Measurements from ENCODE around the gene DCLK1. TPM values are rescaled to one million over a fixed set of nuclear protein-coding genes. Genes with fewer than 3 reads are reported as not detected.

The DCLK1 gene
- total and polyA plus RNA-seq, 4 donors = 0.04 to 0.56 (median 0.20) TPM

GRCh38 chr13:35888981-35889380 is 242.2 kb downstream of the DCLK1 start:
- H3K36me3 ChIP-seq (ENCODE audit: control insufficient read depth in 4 of 4, insufficient read depth in 3 of 4, low read depth in 1 of 4, low read length in 3 of 4) = no peaks in the 10 kb centered on the region
- H3K4me1 ChIP-seq (ENCODE audit: control insufficient read depth in 4 of 4, insufficient read depth in 4 of 4, low read length in 3 of 4) = peaks cover 0 to 17% (median 14%) of the 10 kb centered on the region in 4 donors
- no peak overlapping the region for H3K27ac ChIP-seq (ENCODE audit: low read depth in 1 of 2, low read length in 2 of 2)
- no peak for DNase-seq (ENCODE audit: low spot score)
- TF ChIP-seq GABPA (IDR thresholded peaks at IDR 0.05 in 1 of 2, conservative IDR thresholded peaks at IDR 0.05 in 1 of 2) = no peak
- no peak for TF ChIP-seq REST (IDR thresholded peaks at IDR 0.05)
- no peak for TF ChIP-seq CTCF (IDR thresholded peaks at IDR 0.05; ENCODE audit: low read depth, low read length, missing input control)
- TF ChIP-seq HNF4G (IDR thresholded peaks at IDR 0.05) = no peak
- TF ChIP-seq JUND (IDR thresholded peaks at IDR 0.05) = no peak
- TF ChIP-seq EGR1 (IDR thresholded peaks at IDR 0.05; ENCODE audit: low read depth in 2 of 2) = no peak
- TF ChIP-seq ATF3 (IDR thresholded peaks at IDR 0.05) = no peak
- TF ChIP-seq RAD21 (IDR thresholded peaks at IDR 0.05) = no peak
- no peak for TF ChIP-seq HNF4A (conservative IDR thresholded peaks at IDR 0.05)
- no peak for TF ChIP-seq TAF1 (conservative IDR thresholded peaks at IDR 0.05)
- TF ChIP-seq SP1 (IDR thresholded peaks at IDR 0.05) = no peak
- TF ChIP-seq MAX (IDR thresholded peaks at IDR 0.05) = no peak
- no peak for TF ChIP-seq RXRA (IDR thresholded peaks at IDR 0.05)
- no peak for TF ChIP-seq YY1 (IDR thresholded peaks at IDR 0.05)
- TF ChIP-seq FOXA2 (IDR thresholded peaks at IDR 0.05) = no peak
- TF ChIP-seq FOXA1 (IDR thresholded peaks at IDR 0.05) = no peak
- no peaks in the 10 kb centered on the region for H3K27me3 ChIP-seq (ENCODE audit: control insufficient read depth in 4 of 4, insufficient read depth in 4 of 4, low read length in 3 of 4)
- H3K9ac ChIP-seq (ENCODE audit: low read depth in 1 of 2, low read length in 2 of 2) = no peak overlapping the region
- no peak overlapping the region for H3K4me3 ChIP-seq (ENCODE audit: low read depth in 1 of 3, low read length in 3 of 3)
- WGBS = 57% methylated on average over 2 of the region's 2 CpGs
- H3K9me3 ChIP-seq (ENCODE audit: control insufficient read depth in 4 of 4, low read length in 3 of 4) = no peaks in the 10 kb centered on the region

- Histone ChIP-seq H3K9ac (ENCODE audit: low read depth in 1 of 2, low read length in 2 of 2) (no peak overlapping the region), H3K9me3 (ENCODE audit: control insufficient read depth in 4 of 4, low read length in 3 of 4) (no peaks in the 10 kb centered on the region), H3K27ac (ENCODE audit: low read depth in 1 of 2, low read length in 2 of 2) (no peak overlapping the region), H3K4me1 (ENCODE audit: control insufficient read depth in 4 of 4, insufficient read depth in 4 of 4, low read length in 3 of 4) (peaks cover 0 to 14% (median 9%) of the 10 kb centered on the region in 4 donors), H3K36me3 (ENCODE audit: control insufficient read depth in 4 of 4, insufficient read depth in 3 of 4, low read depth in 1 of 4, low read length in 3 of 4) (no peaks in the 10 kb centered on the region), H3K27me3 (ENCODE audit: control insufficient read depth in 4 of 4, insufficient read depth in 4 of 4, low read length in 3 of 4) (no peaks in the 10 kb centered on the region), H3K4me3 (ENCODE audit: low read depth in 1 of 3, low read length in 3 of 3) (no peak overlapping the region)
- 32% methylated on average over 3 of the region's 3 CpGs for WGBS
- DNase-seq (ENCODE audit: low spot score) = no peak
- TF ChIP-seq RAD21 (IDR thresholded peaks at IDR 0.05) = no peak
- no peak for TF ChIP-seq NR2F2 (IDR thresholded peaks at IDR 0.05)
- TF ChIP-seq GABPA (IDR thresholded peaks at IDR 0.05 in 1 of 2, conservative IDR thresholded peaks at IDR 0.05 in 1 of 2) = no peak
- no peak for TF ChIP-seq REST (IDR thresholded peaks at IDR 0.05)
- no peak for TF ChIP-seq JUND (IDR thresholded peaks at IDR 0.05)
- TF ChIP-seq SP1 (IDR thresholded peaks at IDR 0.05) = no peak
- no peak for TF ChIP-seq TAF1 (conservative IDR thresholded peaks at IDR 0.05)
- TF ChIP-seq ATF3 (IDR thresholded peaks at IDR 0.05) = no peak
- no peak for TF ChIP-seq MAX (IDR thresholded peaks at IDR 0.05)
- no peak for TF ChIP-seq CTCF (IDR thresholded peaks at IDR 0.05; ENCODE audit: low read depth, low read length, missing input control)
These were observed 242.7 kb downstream of the DCLK1 start for GRCh38 chr13:35888457-35888883.
